Body of pancreas (tissue), 4 donors: Measurements from ENCODE around the gene DARS1. TPM values are rescaled to one million over a fixed set of nuclear protein-coding genes. Genes with fewer than 3 reads are reported as not detected.

ENCODE experiments used
- ATAC-seq: fragments of 150-250 bp; one replicate; pipeline ENCODE4 v1.9.1; 2016
- DNase-seq, 4 donors: peaks; one replicate each; pipeline ENCODE4 v3.0.0-alpha.2; 2019
- H3K27ac ChIP-seq, 4 donors: fragments of 200-600 bp; sonication (generic); 1 replicate in 3 of 4; 2 replicates in 1 of 4; pipeline versions ENCODE4 v1.5.1 to v1.6.1; 2016 to 2019; ENCODE audit warnings: mild to moderate bottlenecking in 1 of 4, mixed read lengths in 1 of 4, moderate library complexity in 1 of 4
- H3K27me3 ChIP-seq, 2 donors: fragments of 200-600 bp; sonication (generic); one replicate each; pipeline ENCODE4 v1.6.0; 2016; ENCODE audit warnings: mild to moderate bottlenecking in 1 of 2
- H3K36me3 ChIP-seq, 2 donors: fragments of 200-600 bp; sonication (generic); replicated peaks in 1 of 2; 2 replicates each; pipeline ENCODE4 v1.5.1; 2016; ENCODE audit warnings: low read depth in 2 of 2; ENCODE audit not compliant: insufficient read depth in 1 of 2
- H3K4me1 ChIP-seq: fragments of 200-600 bp; sonication (generic); one replicate; pipeline ENCODE4 v1.6.0; 2016
- H3K4me3 ChIP-seq, 2 donors: fragments of 200-600 bp; sonication (generic); 1 replicate in 1 of 2; 2 replicates in 1 of 2; pipeline ENCODE4 v1.5.1; 2016 to 2019
- H3K9me3 ChIP-seq, 3 donors: fragments of 200-600 bp; sonication (generic); 1 replicate in 2 of 3; 2 replicates in 1 of 3; pipeline ENCODE4 v1.5.1; 2016
- CTCF ChIP-seq, 7 experiments: fragments of 450-650 bp in 4 of 7; fragments of 200-600 bp in 3 of 7; sonication (generic) in 3 of 7; IDR thresholded peaks; one replicate each; pipeline ENCODE4 v1.5.1; 2016 to 2019; ENCODE audit warnings: antibody characterized with exemption in 7 of 7
- POLR2A ChIP-seq, 3 donors: fragments of 450-650 bp; IDR thresholded peaks; one replicate each; pipeline ENCODE4 v1.6.1; 2016; ENCODE audit warnings: antibody characterized with exemption in 3 of 3, mild to moderate bottlenecking in 2 of 3
- WGBS, 2 donors: methylation state at CpG; one replicate each; pipeline ENCODE4 v1.1.5; 2017; 5-methylcytosine and 5-hydroxymethylcytosine counted together
- intact Hi-C: fragments of 100-400 bp; cut with DNase I; formaldehyde crosslinking; loops from one replicate; pipeline ENCODE4 v1.15.1; 2023
- total RNA-seq, 2 donors: library from RNA; depleted of rRNA; stranded (reverse); fragments of >200 nt; gene quantifications; one replicate each; pipeline ENCODE4 v1.1.0, GENCODE V29; 2016

DARS1 gene
- total RNA-seq, 2 donors from 2014 or later = 22.1 to 29.3 TPM

DNA sequence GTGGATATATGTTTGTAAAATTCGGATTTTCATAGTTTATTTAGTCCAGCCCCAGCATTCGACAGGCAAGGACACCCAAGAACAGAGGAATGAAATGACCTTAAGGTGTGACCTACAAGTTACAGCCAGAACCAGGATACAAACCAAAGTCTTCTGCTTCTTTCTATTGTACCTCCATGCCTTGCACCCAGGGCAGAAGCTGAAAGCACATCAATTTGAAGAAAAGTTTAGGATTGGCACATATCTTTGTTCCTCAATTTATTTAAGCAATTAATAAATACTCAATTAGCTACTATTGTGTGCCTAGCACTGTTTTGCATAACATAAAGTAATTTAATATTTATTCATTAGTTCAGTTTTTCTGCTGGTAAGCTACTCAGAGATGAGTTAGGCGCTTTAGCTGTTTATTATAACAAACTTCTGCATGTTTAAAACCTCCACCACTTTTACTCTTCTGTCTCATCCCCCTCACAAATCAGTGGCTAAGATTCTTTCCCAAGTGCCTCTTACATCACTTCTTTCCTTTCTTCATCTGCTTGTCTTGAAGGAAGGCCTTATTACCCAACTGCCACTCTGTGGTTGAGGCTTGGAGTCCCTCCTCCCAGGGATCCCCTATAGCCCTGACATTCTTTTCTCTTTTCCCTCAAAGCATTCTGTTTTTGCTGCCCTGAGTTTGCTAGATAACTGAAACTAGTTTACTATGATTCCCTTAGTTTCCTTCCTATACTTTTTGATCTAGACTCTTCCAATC lies 37.1 kb upstream of the DARS1 start:
- WGBS, 2 donors = 70 to 87% methylated on average over 3 of the region's 3 CpGs
- Histone ChIP-seq H3K36me3 (no peaks in the 10 kb centered on the region), H3K27ac (no peak overlapping the region), H3K4me1 (peaks cover 8% of the 10 kb centered on the region), H3K4me3 (no peak overlapping the region), H3K27me3 (no peaks in the 10 kb centered on the region), H3K9me3 (no peaks in the 10 kb centered on the region)
- ATAC-seq (no peak), DNase-seq (peak in 1 of 4 donors; percentile 23)
- TF ChIP-seq CTCF (IDR thresholded peaks at IDR 0.05) (no peak), POLR2A (IDR thresholded peaks at IDR 0.05) (no peak)
- intact Hi-C loops = no loop called here

- Histone ChIP-seq H3K4me3 (no peak overlapping the region), H3K27ac (no peak overlapping the region), H3K9me3 (no peaks in the 10 kb centered on the region), H3K4me1 (peaks cover 8% of the 10 kb centered on the region), H3K27me3 (no peaks in the 10 kb centered on the region), H3K36me3 (no peaks in the 10 kb centered on the region)
- intact Hi-C loops = no loop called here
- no peak for DNase-seq
- no peak for ATAC-seq
- WGBS, 2 donors = 91 to 93% methylated on average over 4 of the region's 4 CpGs
- TF ChIP-seq POLR2A (IDR thresholded peaks at IDR 0.05) (no peak), CTCF (IDR thresholded peaks at IDR 0.05) (no peak)
Measured at GRCh38 chr2:136021976-136022375, 36.5 kb upstream of the DARS1 start.

DNA sequence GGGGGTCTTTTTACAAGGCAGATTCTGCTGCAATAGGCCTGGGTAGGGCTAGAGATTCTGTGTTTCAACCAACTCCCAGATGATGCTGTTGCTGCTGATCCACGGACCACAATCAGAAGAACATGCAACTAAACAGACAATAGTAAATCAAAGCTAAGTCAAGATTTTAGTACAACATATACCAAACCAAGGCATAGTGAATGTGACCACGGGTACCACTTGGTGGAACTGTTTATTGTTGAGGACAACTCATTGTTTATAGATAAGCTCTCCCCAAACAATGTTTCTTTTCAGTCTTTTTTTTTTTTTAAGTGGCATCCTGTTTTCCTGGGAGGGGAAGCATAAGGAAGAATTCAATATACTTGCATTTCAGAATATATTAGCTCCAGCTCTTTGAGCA lies 36.0 kb upstream of the DARS1 start:
- ATAC-seq (no peak), DNase-seq (no peak)
- Histone ChIP-seq H3K36me3 (no peaks in the 10 kb centered on the region), H3K27me3 (no peaks in the 10 kb centered on the region), H3K4me3 (no peak overlapping the region), H3K27ac (no peak overlapping the region), H3K9me3 (no peaks in the 10 kb centered on the region), H3K4me1 (peaks cover 8% of the 10 kb centered on the region)
- intact Hi-C loops = no loop called here
- TF ChIP-seq POLR2A (IDR thresholded peaks at IDR 0.05) = no peak
- no peak for TF ChIP-seq CTCF (IDR thresholded peaks at IDR 0.05)
- 67 to 69% methylated on average over 2 of the region's 2 CpGs for WGBS, 2 donors

- H3K9me3 ChIP-seq = no peaks in the 10 kb centered on the region
- no peak for TF ChIP-seq POLR2A (IDR thresholded peaks at IDR 0.05)
- H3K4me3 ChIP-seq = no peak overlapping the region
- no peaks in the 10 kb centered on the region for H3K36me3 ChIP-seq
- no peak overlapping the region for H3K27ac ChIP-seq
- intact Hi-C loops = no loop called here
- WGBS, 2 donors = 81 to 85% methylated on average over 2 of the region's 2 CpGs
- no peaks in the 10 kb centered on the region for H3K27me3 ChIP-seq
- ATAC-seq (no peak), DNase-seq (no peak)
- peaks cover 6% of the 10 kb centered on the region for H3K4me1 ChIP-seq
Measured at GRCh38 chr2:136020831-136021230, 35.4 kb upstream of the DARS1 start.

- H3K27me3 ChIP-seq = no peaks in the 10 kb centered on the region
- H3K36me3 ChIP-seq = no peaks in the 10 kb centered on the region
- H3K9me3 ChIP-seq = no peaks in the 10 kb centered on the region
- H3K4me3 ChIP-seq = no peak overlapping the region
- TF ChIP-seq POLR2A (IDR thresholded peaks at IDR 0.05) (no peak), CTCF (IDR thresholded peaks at IDR 0.05) (no peak)
- WGBS, 2 donors = 71 to 75% methylated on average over 8 of the region's 8 CpGs
- H3K4me1 ChIP-seq = no peaks in the 10 kb centered on the region
- DNase-seq = no peak
- intact Hi-C loops = no loop called here
- no peak for ATAC-seq
- H3K27ac ChIP-seq = no peak overlapping the region
Measured at GRCh38 chr2:136019825-136020224, 34.4 kb upstream of the DARS1 start.
